GM19351 (cell line): ENCODE results near the gene SYCE3.
"Not testable (repeated sequence)": the region's sequence is repeated elsewhere in the genome, so short reads cannot be mapped to it uniquely, and the experiment has no call there.

Source experiments
- ATAC-seq: cut with Tn5 transposase; IDR thresholded peaks from one replicate; pipeline ENCODE4 v1.9.1; 2021; ENCODE audit warnings: mild to moderate bottlenecking, moderate library complexity; ENCODE audit not compliant: unreplicated experiment

The SYCE3 gene

DNA sequence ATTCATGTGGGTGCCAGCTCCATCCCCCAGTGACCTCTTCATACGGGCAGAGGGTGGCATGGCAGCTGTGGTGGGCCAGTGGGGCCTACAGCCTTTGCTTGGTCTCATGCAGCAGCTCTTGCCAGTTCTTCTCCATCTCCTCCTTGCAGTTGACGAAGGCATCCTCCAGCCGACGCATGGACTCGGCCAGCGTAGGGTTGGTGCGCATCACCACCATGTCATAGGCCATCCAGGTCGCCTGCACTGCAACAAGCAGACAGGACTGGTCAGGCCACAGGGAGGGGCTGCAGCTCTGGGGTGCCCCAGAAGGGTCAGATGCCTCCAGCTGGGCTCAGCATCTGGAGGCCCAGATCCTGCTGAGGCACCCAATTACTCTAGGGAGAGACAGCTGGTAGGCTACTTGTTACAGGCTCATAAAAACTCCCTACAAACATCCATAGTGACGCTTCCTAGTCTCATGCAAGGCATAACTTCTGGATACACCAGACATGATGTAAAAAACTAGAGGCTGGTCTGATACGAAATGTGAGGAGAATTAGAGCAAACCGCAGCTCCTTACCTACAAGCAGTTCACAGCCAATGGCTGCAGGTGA is 11.5 kb downstream of the SYCE3 start:
- no peak for ATAC-seq

DNA sequence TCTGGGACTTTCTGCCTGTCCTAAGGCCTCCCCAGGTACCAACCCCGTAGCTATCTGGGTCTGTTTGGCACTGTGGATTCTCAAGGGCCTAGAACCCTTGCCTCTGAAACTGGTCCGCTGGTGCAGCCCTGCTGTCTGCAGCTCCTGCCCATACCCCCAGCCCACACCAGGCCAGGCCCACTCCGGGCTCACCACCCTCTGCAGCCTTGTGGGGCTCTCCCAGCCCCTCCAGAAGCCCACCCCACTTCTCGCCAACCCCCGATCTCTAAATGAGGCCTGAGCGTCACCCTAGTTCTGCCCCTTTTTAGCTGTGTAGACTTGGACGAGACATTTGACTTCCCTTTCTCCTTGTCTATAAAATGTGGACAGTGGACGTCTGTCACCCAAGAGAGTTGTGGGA is 12.3 kb downstream of the SYCE3 start:
- no peak for ATAC-seq

DNA sequence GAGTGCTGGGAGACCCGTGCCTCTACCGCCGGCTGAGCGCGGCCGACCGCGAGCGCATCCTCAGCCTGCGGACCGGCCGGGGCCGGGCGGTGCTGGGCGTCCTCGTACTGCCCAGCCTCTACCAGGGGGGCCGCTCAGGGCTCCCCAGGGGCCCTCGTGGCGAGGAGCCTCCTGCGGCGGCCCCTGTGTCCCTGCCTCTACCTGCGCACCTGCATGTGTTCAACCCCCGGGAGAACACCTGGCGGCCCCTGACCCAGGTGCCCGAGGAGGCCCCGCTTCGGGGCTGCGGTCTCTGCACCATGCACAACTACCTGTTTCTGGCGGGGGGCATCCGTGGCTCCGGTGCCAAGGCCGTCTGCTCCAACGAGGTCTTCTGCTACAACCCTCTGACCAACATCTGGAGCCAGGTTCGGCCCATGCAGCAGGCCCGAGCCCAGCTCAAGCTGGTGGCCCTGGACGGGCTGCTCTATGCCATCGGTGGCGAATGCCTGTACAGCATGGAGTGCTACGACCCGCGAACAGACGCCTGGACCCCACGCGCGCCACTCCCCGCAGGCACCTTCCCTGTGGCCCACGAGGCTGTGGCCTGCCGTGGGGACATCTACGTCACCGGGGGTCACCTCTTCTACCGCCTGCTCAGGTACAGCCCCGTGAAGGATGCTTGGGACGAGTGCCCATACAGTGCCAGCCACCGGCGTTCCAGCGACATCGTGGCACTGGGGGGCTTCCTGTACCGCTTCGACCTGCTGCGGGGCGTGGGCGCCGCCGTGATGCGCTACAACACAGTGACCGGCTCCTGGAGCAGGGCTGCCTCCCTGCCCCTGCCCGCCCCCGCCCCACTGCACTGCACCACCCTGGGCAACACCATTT is 13.6 kb downstream of the SYCE3 start:
- no peak for ATAC-seq

DNA sequence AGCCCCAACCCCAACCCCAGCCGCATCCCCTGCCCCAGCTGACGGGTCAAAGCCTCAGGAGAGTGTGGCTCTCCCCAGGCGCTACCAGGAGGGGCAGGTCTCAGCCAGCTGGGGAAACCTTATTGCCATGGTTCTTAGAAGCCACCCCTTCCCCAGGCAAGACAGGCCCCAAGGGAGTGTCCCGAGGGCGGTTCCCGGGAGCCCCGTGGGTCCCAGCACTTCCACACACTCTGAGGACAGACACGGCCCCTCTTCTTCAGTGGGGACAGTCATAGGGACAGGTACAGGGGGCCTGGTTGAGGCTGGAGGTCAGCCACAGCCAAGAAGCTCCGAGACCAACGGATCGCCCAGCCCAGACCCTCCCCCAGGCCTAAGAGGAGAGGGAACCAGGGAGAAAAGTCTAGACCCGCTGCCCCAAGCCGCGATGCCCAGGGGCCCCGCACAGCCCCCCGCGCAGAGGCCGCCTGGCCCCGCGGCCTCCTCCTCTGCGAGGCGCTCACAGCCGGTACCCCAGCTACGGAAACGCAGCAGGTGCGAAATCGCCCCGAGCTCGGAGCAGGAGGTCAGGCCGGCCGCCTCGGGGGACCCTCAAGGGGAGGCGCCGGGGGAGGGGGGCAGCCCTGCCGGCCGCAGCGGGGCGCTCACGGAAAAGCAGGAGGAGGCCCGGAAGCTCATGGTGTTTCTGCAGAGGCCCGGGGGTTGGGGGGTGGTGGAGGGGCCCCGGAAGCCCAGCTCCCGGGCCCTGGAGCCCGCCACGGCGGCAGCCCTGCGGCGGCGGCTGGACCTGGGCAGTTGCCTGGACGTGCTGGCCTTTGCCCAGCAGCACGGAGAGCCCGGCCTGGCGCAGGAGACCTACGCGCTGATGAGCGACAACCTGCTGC is 14.4 kb downstream of the SYCE3 start:
- ATAC-seq = no peak

DNA sequence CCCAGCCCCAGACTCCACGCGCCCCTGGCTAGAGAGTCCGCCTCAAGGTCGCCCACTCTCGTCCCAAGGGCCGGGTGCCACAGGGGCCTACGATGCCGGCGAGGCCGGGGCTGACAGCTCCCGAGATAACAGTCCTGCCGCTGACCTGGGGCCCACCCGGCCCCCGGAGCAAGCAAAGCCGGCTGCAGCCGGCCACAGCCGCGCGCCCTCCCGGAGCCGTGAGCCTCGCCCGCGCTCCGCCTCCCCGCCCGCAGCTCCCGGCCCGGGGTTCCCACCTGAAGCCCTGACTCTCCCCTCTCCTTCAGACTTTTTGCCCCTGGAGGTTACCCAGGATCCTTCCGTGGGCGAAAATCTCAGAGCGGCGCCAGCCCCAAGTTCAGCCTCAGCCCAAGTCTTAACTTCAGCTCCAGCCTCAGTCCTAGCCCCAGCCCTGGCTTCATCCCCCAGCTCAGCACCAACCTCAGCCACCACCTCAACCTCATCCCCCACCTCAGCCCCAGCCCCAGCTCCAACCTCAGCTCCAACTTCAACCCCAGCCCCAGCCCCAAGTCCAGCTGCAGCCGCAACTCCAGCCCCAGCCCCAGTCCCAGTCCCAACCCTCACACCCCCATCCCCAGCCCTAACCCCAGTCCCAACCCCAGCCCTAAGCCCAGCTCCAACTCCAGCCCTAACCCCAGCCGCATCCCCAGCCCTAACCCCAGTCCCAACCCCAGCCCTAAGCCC is 15.3 kb downstream of the SYCE3 start:
- no peak for ATAC-seq

DNA sequence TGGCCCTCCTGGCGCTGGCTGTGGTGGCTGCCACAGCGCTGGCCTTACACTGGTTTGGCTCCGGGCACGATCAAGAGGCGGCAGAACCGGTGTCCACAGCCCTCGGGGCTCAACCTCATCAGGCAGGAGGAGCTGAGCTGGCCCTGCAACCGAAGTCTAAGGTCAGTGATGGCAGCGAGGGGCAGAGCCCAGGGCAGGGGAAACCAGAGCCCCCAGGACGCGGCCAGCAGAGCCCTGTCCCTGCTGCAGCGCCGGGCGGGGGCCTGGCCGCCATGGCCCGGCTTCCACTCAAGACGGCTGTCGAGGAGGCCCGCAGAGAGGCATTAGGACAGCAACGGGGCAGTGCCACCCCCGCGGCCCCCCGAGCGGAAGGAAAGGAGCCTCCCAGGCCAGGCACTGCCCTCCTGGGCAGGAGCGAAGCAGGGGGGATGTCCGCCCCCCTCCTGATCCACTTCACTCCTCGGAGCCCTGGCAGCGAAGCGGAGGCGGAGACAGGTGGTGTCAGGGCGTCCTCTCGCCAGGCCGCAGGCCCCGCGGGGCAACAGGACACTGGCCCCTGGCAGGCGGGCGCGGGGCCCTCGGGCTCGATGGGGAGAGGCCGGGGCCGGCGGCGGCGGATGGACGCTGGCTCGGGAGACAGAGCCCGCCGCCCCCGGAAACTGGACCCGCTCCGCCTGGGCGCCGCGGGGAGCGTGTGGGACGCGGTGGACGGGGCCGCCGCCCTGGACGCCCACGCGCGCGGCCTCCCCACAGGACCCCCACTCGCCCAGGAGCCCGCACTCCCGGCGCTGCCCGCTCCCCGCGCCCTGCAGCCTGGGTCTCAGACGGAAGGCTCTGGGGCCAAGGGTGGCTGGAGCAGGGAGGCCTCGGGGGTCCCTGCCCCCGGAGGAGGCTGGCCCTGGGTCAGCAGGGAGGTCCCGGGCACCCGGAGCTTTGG is 16.1 kb downstream of the SYCE3 start:
- no peak for ATAC-seq

DNA sequence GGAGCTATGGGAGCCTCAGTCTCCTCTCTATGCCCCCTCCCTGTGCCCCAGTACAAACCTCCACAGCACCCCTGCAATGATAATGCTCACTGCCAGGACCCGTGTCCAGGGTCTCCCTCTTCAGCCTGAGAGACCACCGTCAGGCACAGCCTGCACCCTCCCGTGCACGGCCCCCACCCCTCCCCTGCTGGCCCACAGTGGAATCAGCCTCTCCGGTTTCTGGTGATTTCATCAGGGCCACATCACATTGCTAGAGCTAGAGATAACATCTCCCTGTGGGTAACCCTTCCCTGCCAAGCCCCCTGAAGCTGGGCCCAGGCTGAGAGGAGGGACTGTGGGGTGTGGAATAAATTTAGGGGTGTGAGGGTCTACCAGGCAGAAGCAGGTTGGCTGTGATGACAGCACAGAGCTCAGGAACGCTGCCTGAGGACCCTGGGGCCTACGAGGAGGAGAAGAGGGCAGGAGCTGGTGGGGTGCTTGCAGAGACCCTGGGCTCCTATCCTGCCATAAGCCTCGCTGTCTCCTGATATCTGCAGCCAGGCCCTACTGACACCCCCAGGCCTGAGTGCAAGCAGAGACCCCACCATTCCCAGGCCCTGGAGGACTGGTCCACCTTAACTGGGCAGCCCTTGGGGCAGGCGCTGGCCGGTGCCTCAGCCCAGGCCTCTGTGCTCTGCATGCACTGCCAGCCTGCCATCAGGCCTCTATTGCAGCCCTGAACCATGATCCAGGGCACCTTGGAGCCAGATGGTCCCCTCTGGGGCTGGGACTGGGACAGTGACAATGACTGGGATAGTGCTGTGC is 17.0 kb downstream of the SYCE3 start, which contains the start of gene KLHDC7B:
Gene KLHDC7B, plus strand, starts transcription at position 378 of the 804 bp plus-strand sequence. Its CDS starts 345 bp downstream, at position 723.
- ATAC-seq = no peak

DNA sequence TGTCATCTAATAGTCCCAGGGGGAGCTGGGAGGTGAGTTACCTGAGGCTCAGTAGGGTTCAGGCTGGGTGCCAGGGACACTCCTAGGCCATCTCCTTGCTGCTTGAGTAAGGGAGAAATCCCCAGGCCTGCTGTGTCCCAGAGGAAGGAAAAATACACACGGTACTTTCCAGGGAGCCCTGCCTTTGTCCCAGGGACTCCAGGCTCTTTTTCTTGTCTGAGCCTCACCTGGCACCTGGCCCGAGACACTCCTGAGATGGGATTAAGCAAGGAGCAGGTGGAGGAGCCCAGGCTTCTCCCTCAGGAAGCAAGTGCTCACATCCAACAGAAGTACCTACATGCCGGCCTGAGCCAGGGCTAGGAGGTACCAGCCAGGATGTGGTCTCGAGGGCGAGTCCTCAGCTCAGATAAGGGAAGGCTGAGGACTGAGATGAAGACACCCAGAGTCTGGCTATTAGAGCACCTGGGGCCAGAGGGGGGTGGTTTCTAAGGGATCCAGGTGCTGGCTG is 17.9 kb downstream of the SYCE3 start:
- ATAC-seq = no peak

DNA sequence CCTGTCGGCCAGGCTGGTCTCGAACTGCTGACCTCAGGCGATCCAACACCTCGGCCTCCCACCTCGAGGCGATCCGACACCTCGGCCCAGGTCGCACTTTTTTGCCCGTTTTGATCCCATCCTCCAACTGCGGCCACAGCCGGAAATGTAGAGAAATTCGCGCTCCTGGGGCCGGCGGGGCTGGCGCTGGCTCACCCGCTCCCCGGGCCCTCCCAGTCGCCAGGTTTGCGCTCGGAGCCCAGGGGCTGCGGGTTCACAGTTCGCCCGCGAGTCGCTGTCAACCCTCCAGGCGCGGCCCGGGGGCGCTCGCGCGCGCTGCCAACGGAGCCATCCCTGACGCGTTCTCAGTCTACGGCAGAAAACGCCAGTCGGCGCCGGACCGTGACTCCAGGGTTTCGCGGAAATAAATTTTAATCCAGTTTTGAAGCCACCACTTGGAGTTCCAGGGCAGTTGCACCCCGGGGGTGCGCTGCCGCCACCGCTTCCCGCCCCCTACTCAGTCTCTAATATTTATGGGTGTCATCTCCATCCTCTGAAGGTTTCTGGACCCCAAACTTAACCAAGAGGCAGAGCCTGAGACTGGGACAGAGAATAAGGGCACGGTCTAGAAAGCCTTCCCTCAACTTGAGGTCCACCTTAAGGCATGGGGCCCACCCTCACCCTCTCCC is 18.5 kb downstream of the SYCE3 start:
- ATAC-seq = no peak

DNA sequence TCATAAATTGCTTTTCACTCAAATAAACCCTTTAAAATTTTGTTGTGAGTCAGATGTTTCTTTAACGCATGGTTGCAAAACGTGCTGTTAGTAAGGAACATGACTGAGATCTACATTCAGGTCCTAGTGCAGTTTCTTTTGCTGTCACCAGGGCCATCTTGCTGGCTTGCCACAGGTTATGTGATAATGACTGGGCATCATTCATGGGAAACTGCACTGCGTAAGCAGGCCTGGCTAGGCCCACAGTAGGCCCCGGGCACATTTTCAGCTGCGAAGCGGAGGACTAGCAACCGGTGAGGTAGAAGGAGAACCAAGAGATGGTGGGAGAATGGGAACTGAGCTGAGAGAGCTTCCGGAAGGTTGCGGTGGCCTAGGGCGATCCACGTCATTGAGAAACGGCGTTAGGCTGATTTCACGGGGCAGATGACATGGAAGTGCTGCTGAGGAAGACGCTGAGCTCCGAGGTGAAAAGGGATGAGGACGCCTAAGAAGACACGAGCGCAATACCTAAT is 20.2 kb downstream of the SYCE3 start:
- ATAC-seq = no peak

DNA sequence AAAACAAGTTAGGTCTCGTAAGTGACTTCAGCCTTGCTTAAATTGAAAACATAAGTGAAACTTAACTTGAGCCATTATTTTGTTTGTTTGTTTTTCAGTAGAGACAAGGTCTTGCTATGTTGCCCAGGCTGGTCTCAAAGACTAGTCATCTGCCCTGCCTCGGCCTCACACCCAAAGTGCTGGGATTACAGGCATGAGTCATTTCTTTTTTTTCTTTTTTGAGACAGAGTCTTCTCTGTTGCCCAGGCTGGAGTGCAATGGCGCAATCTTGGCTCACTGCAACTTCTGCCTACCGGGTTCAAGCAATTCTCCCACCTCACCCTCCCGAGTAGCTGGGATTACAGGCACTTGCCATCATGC is 21.1 kb downstream of the SYCE3 start:
- ATAC-seq = not testable (repeated sequence)

DNA sequence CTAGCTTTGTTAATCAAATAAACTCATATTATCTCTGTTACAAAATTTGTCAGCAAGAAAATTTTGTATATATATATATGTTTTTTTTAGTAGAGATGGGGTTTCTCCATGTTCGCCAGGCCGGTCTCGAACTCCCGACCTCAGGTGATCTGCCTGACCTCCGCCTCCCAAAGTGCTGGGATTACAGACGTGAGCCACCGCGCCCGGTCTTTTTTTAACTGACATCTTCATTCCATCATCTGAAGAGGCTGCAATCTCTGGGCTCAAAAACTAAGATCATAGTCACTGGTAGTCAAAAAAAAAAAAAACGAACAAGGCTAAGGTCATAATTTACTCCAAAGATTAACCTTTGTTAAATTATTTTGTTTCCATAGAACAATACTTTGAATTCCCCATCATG is 22.3 kb downstream of the SYCE3 start:
- ATAC-seq = no peak

DNA sequence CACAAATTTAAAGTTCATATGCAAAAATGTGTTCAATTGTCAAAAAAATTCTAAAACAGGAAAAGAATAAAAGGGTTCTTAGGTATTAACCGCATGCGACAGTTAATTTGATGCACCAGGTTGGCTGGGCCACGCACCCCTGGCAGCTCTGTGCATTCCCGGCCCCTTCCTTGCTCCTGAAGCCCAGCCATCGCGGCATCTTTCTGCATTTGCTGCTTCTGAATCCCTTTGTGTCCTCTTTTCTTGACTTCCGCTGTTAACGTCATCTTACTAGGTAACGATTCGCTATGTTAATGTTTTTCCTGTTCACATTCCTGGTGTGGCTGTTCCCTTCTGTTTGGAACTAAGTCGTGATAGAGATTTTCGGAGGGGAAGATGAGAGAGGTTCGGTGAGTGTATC is 25.0 kb downstream of the SYCE3 start:
- no peak for ATAC-seq

DNA sequence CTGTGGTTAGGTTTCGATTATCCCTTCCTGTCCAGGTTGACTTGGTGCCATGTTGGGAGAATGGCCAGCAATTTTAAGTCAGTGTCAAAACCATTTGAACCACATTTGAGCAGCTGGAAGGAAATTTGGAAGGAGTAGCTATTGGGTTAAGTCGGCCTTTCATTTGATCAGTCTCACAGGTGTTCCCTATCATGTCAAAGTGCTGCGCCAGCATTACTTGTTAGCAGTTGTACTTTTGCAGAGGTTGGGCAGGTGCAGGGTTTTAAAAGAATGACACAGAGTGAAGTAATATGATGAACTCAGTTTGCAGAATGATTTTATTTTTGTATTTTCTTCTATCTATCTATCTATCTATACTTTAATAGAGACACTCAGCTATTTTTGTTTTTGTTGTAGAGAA is 26.5 kb downstream of the SYCE3 start:
- ATAC-seq = no peak

DNA sequence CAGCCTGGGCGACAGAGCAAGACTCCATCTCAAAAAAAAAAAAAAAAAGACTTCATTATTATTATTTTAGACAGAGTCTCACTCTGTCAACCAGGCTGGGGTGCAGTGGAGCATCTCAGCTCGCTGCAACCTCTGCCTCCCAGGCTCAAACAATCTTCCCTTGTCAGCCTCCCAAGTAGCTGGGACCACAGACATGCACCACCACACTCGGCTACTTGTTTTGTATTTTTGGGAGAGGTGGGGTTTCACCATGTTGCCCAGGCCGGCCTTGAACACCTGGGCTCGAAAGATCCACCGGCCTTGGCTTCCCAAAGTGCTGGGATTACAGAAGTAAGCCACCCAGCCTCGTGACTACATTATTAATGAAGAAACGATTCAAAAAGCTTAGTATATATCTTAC is 27.6 kb downstream of the SYCE3 start:
- no peak for ATAC-seq

DNA sequence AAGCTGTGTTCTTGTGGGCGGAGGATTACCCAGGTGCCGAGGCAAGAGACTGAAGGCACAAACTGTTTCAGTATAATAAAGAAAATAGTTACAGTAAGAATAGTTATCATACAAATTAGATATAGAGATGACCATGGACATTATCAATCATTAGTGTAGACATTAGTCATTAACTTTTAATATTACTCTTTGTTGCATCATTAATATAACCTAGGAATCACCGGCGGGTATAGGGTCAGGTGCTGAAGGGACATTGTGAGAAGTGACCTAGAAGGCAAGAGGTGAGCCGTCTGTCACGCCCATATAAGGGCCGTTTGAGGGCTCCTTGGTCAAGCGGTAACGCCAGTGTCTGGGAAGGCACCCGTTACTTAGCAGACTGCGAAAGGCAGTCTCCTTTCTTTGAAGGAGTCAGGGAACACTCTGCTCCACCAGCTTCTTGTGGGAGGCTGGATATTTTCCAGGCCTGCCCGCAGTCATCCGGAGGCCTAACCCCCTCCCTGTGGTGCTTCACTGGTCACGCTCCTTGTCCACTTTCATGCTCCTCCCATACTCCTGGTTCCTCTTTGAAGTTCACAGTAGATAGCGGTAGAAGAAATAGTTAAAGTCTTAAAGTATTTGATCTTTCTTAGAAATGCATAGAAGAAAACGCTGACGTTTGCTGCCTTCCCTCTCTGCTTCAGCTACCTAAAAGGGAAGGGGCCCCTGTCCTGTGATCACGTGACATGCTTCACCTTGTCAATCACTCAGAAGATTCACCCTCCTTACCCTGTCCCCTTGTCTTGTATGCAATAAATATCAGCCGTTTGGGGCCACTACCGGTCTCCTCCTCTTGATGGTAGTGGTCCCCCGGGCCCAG is 28.6 kb downstream of the SYCE3 start:
- ATAC-seq = not testable (repeated sequence)
